T-helper 22 cell (primary cell): ENCODE results near the gene RPP25L.

ENCODE experiments used
- DNase-seq: peaks from one replicate; pipeline ENCODE4 v3.0.0-alpha.2; 2020; ENCODE audit warnings: low read depth

Gene RPP25L

GRCh38 chr9:34568133-34568532, 43.8 kb downstream of the RPP25L start:
- DNase-seq: no peak

- DNase-seq: no peak
Measured at GRCh38 chr9:34566972-34567371, 44.9 kb downstream of the RPP25L start.

- DNase-seq: no peak
Measured at GRCh38 chr9:34566322-34566721, 45.6 kb downstream of the RPP25L start.

GRCh38 chr9:34565856-34566255, 46.0 kb downstream of the RPP25L start:
- DNase-seq: no peak

GRCh38 chr9:34564617-34565016, 47.3 kb downstream of the RPP25L start:
- no peak for DNase-seq

- DNase-seq: no peak
Measured at GRCh38 chr9:34563262-34563661, 48.6 kb downstream of the RPP25L start.

DNA sequence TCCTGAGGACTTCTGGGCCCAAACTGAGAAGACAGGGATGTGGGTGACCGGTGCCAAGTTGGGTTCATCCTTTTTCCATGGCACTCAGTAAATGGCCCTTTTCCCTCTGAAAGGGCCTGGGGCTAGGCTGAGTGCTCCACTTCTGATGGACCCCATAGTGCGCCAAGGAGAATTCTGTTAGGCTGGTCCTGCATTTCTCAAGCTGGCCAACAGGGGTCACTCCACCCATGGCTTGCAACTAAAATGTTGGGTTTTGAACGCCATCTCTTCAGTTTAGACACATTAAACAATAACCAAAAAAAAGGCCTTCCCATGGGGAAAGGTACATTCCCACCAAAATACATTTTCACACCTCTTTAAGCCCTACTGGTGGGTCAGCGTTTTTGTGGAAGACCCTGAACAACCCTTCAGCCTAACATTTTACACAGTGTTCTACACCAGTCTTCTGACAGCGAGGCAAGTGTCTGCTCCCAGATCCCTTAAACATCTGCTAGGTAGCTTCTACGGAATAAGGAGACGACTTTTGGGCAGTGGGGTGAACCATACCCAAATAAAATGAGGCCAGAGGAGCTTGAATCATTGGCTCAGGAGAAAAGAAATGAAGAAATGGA, 49.7 kb downstream of the RPP25L start:
- no peak for DNase-seq

DNA sequence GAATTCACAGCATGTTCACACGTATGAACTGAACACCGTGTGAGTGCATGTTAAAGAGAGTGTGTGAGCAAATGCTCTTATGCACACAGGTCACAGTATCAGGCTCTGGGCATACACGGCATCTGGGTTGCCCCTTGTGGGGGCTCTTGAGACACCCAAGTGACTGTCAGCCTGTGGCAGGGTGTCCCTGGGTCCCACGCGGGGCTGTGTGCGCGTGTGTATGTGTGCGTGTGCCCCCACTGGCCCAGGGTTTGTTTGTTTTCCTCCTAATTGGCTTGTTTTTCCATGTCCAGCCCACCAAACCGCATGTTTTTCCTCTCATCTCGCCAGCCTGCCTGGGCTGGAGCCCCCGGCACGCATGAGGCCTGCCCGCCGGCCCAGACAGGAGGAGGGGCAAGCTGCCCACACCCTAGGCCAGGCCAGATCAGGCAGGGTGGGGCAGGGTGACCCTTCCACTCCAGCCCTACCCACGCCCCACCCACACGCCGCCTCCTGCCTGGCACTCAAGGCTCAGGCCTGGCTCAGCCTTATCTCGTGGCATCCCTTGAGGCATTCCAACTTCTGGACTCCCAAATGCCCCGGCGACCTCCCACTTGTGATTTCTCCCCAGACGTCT, 51.2 kb downstream of the RPP25L start:
- DNase-seq: no peak
